ENCODE results near the gene TSN.

DNA sequence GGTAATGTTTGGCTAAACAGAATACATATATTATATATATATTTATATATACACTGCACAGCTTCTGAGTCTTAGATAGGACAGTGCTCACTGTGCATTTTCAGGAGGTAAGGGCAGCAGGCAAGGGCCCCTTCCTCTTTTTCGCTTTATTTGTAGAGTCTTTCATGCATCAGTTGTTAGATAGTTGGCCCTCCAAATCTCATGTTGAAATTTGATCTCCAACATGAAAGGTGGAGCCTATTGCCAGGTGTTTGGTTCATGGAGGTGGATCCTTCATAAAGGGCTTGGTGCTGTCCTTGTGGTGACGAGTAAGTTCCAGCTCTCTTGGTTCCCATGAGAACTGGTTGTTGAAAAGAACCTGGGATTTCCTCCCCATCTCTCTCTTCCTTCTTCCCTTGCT is 48.1 kb downstream of the TSN start:
- TF ChIP-seq TEAD4 (IDR thresholded peaks at IDR 0.05; ENCODE audit: low read length), result no peak
- no peak for TF ChIP-seq TEAD4 (CRISPR knock-in tag; IDR thresholded peaks at IDR 0.05; ENCODE audit: borderline replicate concordance)
- TF ChIP-seq POLR2A (conservative IDR thresholded peaks at IDR 0.05), result no peak
- TF ChIP-seq, protein P1, sequence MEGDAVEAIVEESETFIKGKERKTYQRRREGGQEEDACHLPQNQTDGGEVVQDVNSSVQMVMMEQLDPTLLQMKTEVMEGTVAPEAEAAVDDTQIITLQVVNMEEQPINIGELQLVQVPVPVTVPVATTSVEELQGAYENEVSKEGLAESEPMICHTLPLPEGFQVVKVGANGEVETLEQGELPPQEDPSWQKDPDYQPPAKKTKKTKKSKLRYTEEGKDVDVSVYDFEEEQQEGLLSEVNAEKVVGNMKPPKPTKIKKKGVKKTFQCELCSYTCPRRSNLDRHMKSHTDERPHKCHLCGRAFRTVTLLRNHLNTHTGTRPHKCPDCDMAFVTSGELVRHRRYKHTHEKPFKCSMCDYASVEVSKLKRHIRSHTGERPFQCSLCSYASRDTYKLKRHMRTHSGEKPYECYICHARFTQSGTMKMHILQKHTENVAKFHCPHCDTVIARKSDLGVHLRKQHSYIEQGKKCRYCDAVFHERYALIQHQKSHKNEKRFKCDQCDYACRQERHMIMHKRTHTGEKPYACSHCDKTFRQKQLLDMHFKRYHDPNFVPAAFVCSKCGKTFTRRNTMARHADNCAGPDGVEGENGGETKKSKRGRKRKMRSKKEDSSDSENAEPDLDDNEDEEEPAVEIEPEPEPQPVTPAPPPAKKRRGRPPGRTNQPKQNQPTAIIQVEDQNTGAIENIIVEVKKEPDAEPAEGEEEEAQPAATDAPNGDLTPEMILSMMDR (IDR thresholded peaks at IDR 0.05 in 2 of 3, conservative IDR thresholded peaks at IDR 0.05 in 1 of 3; ENCODE audit: insufficient read depth in 2 of 3, low read depth in 1 of 3, low read length in 3 of 3), result no peak
- no peak for TF ChIP-seq MCM7 (IDR thresholded peaks at IDR 0.05)
- TF ChIP-seq ZNF23 (CRISPR knock-in tag; IDR thresholded peaks at IDR 0.05), result no peak
- no peak for TF ChIP-seq NFYB (IDR thresholded peaks at IDR 0.05; ENCODE audit: extremely low read depth, insufficient read length)
- TF ChIP-seq, protein P2, sequence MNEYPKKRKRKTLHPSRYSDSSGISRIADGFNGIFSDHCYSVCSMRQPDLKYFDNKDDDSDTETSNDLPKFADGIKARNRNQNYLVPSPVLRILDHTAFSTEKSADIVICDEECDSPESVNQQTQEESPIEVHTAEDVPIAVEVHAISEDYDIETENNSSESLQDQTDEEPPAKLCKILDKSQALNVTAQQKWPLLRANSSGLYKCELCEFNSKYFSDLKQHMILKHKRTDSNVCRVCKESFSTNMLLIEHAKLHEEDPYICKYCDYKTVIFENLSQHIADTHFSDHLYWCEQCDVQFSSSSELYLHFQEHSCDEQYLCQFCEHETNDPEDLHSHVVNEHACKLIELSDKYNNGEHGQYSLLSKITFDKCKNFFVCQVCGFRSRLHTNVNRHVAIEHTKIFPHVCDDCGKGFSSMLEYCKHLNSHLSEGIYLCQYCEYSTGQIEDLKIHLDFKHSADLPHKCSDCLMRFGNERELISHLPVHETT (CRISPR knock-in tag; conservative IDR thresholded peaks at IDR 0.05 in 1 of 2, IDR thresholded peaks at IDR 0.05 in 1 of 2), result no peak
- TF ChIP-seq EZH2 (IDR thresholded peaks at IDR 0.05; ENCODE audit: borderline replicate concordance, low read depth, low read length), result no peak
